Liver (tissue), 3 donors: Measurements from ENCODE around the gene TMEM269.

Source experiments
- CTCF ChIP-seq: fragments of 150-350 bp; IDR thresholded peaks from 2 replicates; pipeline ENCODE4 v1.5.1; 2017; ENCODE audit warnings: improper control_type of control experiment, low read depth, low read length; ENCODE audit not compliant: missing input control
- JUND ChIP-seq, 2 donors: IDR thresholded peaks; 2 replicates each; pipeline ENCODE4 v1.6.1; 2016; ENCODE audit warnings: antibody characterized with exemption in 2 of 2
- MAX ChIP-seq: IDR thresholded peaks from 2 replicates; pipeline ENCODE4 v1.6.1; 2016; ENCODE audit warnings: antibody characterized with exemption
- donor health status: healthy.
- donor health status: healthy.

DNA sequence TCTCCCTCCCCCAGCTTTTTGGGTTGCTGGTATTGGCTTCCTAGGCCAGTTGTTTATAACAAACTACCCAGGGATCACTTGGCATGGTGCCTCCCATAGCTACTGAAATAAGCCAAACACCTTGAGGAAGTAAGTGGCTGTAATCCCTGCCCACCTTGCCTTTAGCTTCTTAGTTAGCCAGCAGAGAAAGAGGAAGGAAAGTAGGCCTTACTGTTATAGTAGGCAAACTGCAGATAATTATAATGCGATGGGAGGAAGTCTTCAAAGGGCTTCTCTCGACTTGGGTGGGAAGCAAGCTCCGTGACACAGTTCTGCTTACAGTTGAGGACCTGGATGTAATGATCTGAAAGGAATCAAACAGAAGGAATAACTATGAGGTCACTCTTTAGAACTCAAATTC, 26.1 kb upstream of the TMEM269 start:
- TF ChIP-seq CTCF (no peak), JUND (IDR thresholded peaks at IDR 0.05) (no peak), MAX (no peak)
